HG03520 (cell line): Measurements from ENCODE around the gene LRRC8C.

Experiments
- ATAC-seq: cut with Tn5 transposase; IDR thresholded peaks from one replicate; pipeline ENCODE4 v1.9.1; 2021; ENCODE audit warnings: mild to moderate bottlenecking, moderate library complexity; ENCODE audit not compliant: unreplicated experiment

LRRC8C gene

GRCh38 chr1:89761338-89761737 lies 128.4 kb downstream of the LRRC8C start:
- ATAC-seq = no peak

DNA sequence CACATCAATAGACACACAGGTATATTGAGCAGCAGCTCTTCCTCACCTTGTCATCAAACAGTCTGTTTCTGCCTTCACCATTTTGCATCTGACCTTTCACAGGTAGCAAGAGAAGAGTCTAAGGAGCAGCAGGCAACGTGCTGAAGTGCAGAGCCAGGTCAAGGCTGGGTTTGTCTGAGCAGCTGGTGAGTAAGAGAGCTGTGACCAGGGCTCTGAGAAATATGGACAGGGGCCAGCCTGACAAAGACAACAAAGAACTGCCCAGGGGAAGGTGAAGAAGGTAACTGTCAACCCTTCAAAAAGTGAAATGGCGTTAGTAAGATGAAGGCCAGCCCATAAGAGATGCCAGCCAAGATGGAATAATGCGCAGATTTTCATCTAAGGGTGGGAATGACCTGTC lies 129.0 kb downstream of the LRRC8C start:
- no peak for ATAC-seq

GRCh38 chr1:89762386-89762778 lies 129.5 kb downstream of the LRRC8C start:
- ATAC-seq = no peak

- ATAC-seq = peak; percentile 98
Measured at GRCh38 chr1:89762779-89763648, 130.1 kb downstream of the LRRC8C start.

DNA sequence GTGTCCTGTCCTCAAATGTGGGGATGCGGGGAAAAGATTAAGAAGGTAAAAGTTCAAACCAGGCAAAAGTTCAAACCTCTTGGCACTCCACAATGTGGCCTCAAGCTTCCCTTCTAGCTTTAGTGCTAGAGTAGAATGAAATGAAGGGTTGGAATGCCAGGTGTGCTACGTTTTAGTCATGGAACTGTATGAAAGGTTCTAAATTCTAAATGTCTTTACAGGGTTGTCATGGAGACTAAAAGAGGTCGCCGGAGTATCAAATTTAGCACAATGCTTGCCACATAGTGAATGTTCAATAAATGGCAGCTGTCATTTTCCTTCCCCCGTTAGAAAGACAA lies 130.7 kb downstream of the LRRC8C start:
- no peak for ATAC-seq

DNA sequence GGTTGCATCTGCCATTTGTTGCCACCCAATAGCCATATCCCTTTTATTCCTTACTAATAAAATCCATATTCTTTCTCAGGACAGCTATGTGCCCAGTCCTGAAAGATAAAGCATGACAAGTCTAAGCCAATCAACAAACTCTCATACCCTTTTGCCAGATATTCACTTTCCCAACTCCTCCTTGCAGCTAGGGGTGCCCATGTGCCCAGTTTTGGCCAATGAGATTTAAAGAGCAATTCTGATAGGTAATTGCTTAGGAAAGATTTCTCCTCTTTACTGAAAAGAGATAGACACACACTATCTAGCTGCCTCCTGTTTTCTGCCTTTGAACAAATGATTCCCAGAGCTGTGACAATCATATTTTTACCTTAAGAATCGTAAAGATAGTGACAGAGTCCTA lies 132.9 kb downstream of the LRRC8C start:
- ATAC-seq = no peak

GRCh38 chr1:89767618-89768017 lies 134.7 kb downstream of the LRRC8C start:
- no peak for ATAC-seq
